OCI-LY3 (cell line): ENCODE results near the gene CFP.
A peak's percentile ranks its signal among the peaks of the same experiment; 100 is the strongest.

Source experiments
- EZH2phosphoT487 ChIP-seq: fragments of 200-600 bp; shearing (Covaris generic); IDR thresholded peaks from 2 replicates; pipeline ENCODE4 v1.6.1; 2018; ENCODE audit warnings: antibody characterized with exemption, mixed run types, low read depth
- TF ChIP-seq, protein P1 (sequence below): fragments of 200-600, 300-600 bp; sonication (generic); IDR thresholded peaks from 2 replicates; pipeline ENCODE4 v1.5.1; 2014; ENCODE audit warnings: antibody characterized with exemption, low read length, low read depth

GRCh38 chrX:47628982-47629381 is 748 bp downstream of the CFP start:
- TF ChIP-seq, protein P1, sequence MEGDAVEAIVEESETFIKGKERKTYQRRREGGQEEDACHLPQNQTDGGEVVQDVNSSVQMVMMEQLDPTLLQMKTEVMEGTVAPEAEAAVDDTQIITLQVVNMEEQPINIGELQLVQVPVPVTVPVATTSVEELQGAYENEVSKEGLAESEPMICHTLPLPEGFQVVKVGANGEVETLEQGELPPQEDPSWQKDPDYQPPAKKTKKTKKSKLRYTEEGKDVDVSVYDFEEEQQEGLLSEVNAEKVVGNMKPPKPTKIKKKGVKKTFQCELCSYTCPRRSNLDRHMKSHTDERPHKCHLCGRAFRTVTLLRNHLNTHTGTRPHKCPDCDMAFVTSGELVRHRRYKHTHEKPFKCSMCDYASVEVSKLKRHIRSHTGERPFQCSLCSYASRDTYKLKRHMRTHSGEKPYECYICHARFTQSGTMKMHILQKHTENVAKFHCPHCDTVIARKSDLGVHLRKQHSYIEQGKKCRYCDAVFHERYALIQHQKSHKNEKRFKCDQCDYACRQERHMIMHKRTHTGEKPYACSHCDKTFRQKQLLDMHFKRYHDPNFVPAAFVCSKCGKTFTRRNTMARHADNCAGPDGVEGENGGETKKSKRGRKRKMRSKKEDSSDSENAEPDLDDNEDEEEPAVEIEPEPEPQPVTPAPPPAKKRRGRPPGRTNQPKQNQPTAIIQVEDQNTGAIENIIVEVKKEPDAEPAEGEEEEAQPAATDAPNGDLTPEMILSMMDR = peak; percentile 25
- no peak for TF ChIP-seq EZH2phosphoT487
